K562 (cell line): ENCODE measurements around the gene TNFAIP3.

Experiments used
- PHF20 ChIP-seq: fragments of 450-650 bp; IDR thresholded peaks from 2 replicates; pipeline ENCODE4 v1.6.1; 2018; ENCODE audit not compliant: partially characterized antibody
- TF ChIP-seq, protein P1 (sequence below), 2 experiments: fragments of 450-650 bp; formaldehyde crosslinking in 1 of 2; IDR thresholded peaks; 2 replicates each; pipeline versions ENCODE4 v1.4.0 to v1.6.1; 2014 to 2020; ENCODE audit warnings: mild to moderate bottlenecking in 2 of 2, borderline replicate concordance in 1 of 2, low read depth in 1 of 2

DNA sequence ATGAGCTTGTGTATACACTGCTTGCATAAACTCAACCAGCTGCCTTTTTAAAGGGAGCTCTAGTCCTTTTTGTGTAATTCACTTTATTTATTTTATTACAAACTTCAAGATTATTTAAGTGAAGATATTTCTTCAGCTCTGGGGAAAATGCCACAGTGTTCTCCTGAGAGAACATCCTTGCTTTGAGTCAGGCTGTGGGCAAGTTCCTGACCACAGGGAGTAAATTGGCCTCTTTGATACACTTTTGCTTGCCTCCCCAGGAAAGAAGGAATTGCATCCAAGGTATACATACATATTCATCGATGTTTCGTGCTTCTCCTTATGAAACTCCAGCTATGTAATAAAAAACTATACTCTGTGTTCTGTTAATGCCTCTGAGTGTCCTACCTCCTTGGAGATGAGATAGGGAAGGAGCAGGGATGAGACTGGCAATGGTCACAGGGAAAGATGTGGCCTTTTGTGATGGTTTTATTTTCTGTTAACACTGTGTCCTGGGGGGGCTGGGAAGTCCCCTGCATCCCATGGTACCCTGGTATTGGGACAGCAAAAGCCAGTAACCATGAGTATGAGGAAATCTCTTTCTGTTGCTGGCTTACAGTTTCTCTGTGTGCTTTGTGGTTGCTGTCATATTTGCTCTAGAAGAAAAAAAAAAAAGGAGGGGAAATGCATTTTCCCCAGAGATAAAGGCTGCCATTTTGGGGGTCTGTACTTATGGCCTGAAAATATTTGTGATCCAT lies 15.3 kb downstream of the TNFAIP3 start:
- TF ChIP-seq PHF20: no peak
- TF ChIP-seq, protein P1, sequence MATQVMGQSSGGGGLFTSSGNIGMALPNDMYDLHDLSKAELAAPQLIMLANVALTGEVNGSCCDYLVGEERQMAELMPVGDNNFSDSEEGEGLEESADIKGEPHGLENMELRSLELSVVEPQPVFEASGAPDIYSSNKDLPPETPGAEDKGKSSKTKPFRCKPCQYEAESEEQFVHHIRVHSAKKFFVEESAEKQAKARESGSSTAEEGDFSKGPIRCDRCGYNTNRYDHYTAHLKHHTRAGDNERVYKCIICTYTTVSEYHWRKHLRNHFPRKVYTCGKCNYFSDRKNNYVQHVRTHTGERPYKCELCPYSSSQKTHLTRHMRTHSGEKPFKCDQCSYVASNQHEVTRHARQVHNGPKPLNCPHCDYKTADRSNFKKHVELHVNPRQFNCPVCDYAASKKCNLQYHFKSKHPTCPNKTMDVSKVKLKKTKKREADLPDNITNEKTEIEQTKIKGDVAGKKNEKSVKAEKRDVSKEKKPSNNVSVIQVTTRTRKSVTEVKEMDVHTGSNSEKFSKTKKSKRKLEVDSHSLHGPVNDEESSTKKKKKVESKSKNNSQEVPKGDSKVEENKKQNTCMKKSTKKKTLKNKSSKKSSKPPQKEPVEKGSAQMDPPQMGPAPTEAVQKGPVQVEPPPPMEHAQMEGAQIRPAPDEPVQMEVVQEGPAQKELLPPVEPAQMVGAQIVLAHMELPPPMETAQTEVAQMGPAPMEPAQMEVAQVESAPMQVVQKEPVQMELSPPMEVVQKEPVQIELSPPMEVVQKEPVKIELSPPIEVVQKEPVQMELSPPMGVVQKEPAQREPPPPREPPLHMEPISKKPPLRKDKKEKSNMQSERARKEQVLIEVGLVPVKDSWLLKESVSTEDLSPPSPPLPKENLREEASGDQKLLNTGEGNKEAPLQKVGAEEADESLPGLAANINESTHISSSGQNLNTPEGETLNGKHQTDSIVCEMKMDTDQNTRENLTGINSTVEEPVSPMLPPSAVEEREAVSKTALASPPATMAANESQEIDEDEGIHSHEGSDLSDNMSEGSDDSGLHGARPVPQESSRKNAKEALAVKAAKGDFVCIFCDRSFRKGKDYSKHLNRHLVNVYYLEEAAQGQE (IDR thresholded peaks at IDR 0.05; ENCODE audit: borderline replicate concordance): no peak
- TF ChIP-seq, protein P1 (CRISPR knock-in tag; IDR thresholded peaks at IDR 0.05; ENCODE audit: low read depth): no peak
